ENCODE data around the gene RAP2A. TPM values are rescaled to one million over a fixed set of nuclear protein-coding genes. Genes with fewer than 3 reads are reported as not detected.

Gene RAP2A
- total and polyA plus RNA-seq, 4 donors, result 3.1 to 37.2 (median 6.7) TPM

GRCh38 chr13:97505017-97505416 is 71.0 kb downstream of the RAP2A start:
- no peak for DNase-seq (ENCODE audit: low spot score)
- Histone ChIP-seq H3K9me3 (ENCODE audit: control insufficient read depth in 4 of 4, low read length in 3 of 4) (peaks cover 0 to under 1% (median 0%) of the 10 kb centered on the region in 4 donors), H3K9ac (ENCODE audit: low read depth in 1 of 2, low read length in 2 of 2) (no peak overlapping the region), H3K36me3 (ENCODE audit: control insufficient read depth in 4 of 4, insufficient read depth in 3 of 4, low read depth in 1 of 4, low read length in 3 of 4) (no peaks in the 10 kb centered on the region), H3K27ac (ENCODE audit: low read depth in 1 of 2, low read length in 2 of 2) (no peak overlapping the region), H3K4me3 (ENCODE audit: low read depth in 1 of 3, low read length in 3 of 3) (no peak overlapping the region), H3K27me3 (ENCODE audit: control insufficient read depth in 4 of 4, insufficient read depth in 4 of 4, low read length in 3 of 4) (no peaks in the 10 kb centered on the region), H3K4me1 (ENCODE audit: control insufficient read depth in 4 of 4, insufficient read depth in 4 of 4, low read length in 3 of 4) (no peaks in the 10 kb centered on the region)
- WGBS, result 70% methylated on average over 1 of the region's 1 CpG
- TF ChIP-seq RAD21 (IDR thresholded peaks at IDR 0.05), result no peak
- TF ChIP-seq RXRA (IDR thresholded peaks at IDR 0.05), result no peak
- no peak for TF ChIP-seq TAF1 (conservative IDR thresholded peaks at IDR 0.05)
- no peak for TF ChIP-seq EGR1 (IDR thresholded peaks at IDR 0.05; ENCODE audit: low read depth in 2 of 2)
- no peak for TF ChIP-seq FOXA1 (IDR thresholded peaks at IDR 0.05)
- TF ChIP-seq ATF3 (IDR thresholded peaks at IDR 0.05), result no peak
- no peak for TF ChIP-seq CTCF (IDR thresholded peaks at IDR 0.05; ENCODE audit: low read depth, low read length, missing input control)
- TF ChIP-seq JUND (IDR thresholded peaks at IDR 0.05), result no peak
- no peak for TF ChIP-seq MAX (IDR thresholded peaks at IDR 0.05)
- TF ChIP-seq NR2F2 (IDR thresholded peaks at IDR 0.05), result no peak
- no peak for TF ChIP-seq SP1 (IDR thresholded peaks at IDR 0.05)
- TF ChIP-seq GABPA (IDR thresholded peaks at IDR 0.05 in 1 of 2, conservative IDR thresholded peaks at IDR 0.05 in 1 of 2), result no peak
- no peak for TF ChIP-seq ZBTB33 (IDR thresholded peaks at IDR 0.05)
- TF ChIP-seq HNF4G (IDR thresholded peaks at IDR 0.05), result no peak

GRCh38 chr13:97506511-97506910 is 72.5 kb downstream of the RAP2A start:
- no peak for DNase-seq (ENCODE audit: low spot score)
- no peak overlapping the region for H3K9ac ChIP-seq (ENCODE audit: low read depth in 1 of 2, low read length in 2 of 2)
- H3K4me3 ChIP-seq (ENCODE audit: low read depth in 1 of 3, low read length in 3 of 3), result no peak overlapping the region
- TF ChIP-seq HNF4A (conservative IDR thresholded peaks at IDR 0.05), result no peak
- no peak for TF ChIP-seq GABPA (IDR thresholded peaks at IDR 0.05 in 1 of 2, conservative IDR thresholded peaks at IDR 0.05 in 1 of 2)
- TF ChIP-seq CTCF (IDR thresholded peaks at IDR 0.05; ENCODE audit: low read depth, low read length, missing input control), result no peak
- no peak for TF ChIP-seq FOXA1 (IDR thresholded peaks at IDR 0.05)
- H3K27ac ChIP-seq (ENCODE audit: low read depth in 1 of 2, low read length in 2 of 2), result no peak overlapping the region
- peaks cover 0 to 4% (median 0%) of the 10 kb centered on the region in 4 donors for H3K9me3 ChIP-seq (ENCODE audit: control insufficient read depth in 4 of 4, low read length in 3 of 4)
- 59% methylated on average over 4 of the region's 4 CpGs for WGBS
- H3K36me3 ChIP-seq (ENCODE audit: control insufficient read depth in 4 of 4, insufficient read depth in 3 of 4, low read depth in 1 of 4, low read length in 3 of 4), result no peaks in the 10 kb centered on the region
- no peaks in the 10 kb centered on the region for H3K27me3 ChIP-seq (ENCODE audit: control insufficient read depth in 4 of 4, insufficient read depth in 4 of 4, low read length in 3 of 4)
- no peaks in the 10 kb centered on the region for H3K4me1 ChIP-seq (ENCODE audit: control insufficient read depth in 4 of 4, insufficient read depth in 4 of 4, low read length in 3 of 4)

Data from liver (tissue), 9 donors.